Pancreas (tissue), 10 donors: ENCODE data around the gene LTB4R2. TPM values are rescaled to one million over a fixed set of nuclear protein-coding genes. Genes with fewer than 3 reads are reported as not detected.
"Not testable (repeated sequence)": the region's sequence is repeated elsewhere in the genome, so short reads cannot be mapped to it uniquely, and the experiment has no call there.

Source experiments
- ATAC-seq, 4 donors: fragments of 200-7000 bp; cut with Tn5 transposase; one replicate each; pipeline versions ENCODE4 v1.8.0 to v1.9.1; 2020; ENCODE audit warnings: mild to moderate bottlenecking in 4 of 4, moderate library complexity in 4 of 4
- DNase-seq, 6 donors: peaks; one replicate each; pipeline ENCODE4 v3.0.0-alpha.2; 2020
- FAIRE-seq: peaks from 2 replicates; lab custom pipeline; 2012; peaks lifted over from hg19 to GRCh38; lab: Jason Lieb, UNC
- H3K27ac ChIP-seq, 4 donors: fragments of 200-600 bp; sonication (generic); 1 replicate in 3 of 4; 2 replicates in 1 of 4; pipeline versions ENCODE4 v1.5.0 to v1.8.0; 2020
- H3K27me3 ChIP-seq, 4 donors: fragments of 200-600 bp; one replicate each; pipeline ENCODE4 v1.8.0; 2021
- H3K36me3 ChIP-seq, 3 donors: fragments of 200-600 bp; sonication (generic) in 1 of 3; one replicate each; pipeline versions ENCODE4 v1.5.0 to v1.8.0; 2020 to 2021
- H3K4me1 ChIP-seq, 3 donors: fragments of 200-600 bp; one replicate each; pipeline ENCODE4 v1.8.0; 2021
- H3K4me3 ChIP-seq, 4 donors: fragments of 200-600 bp; sonication (generic) in 2 of 4; one replicate each; pipeline versions ENCODE4 v1.5.0 to v1.8.0; 2020 to 2021
- H3K9me3 ChIP-seq, 4 donors: fragments of 200-600 bp; one replicate each; pipeline ENCODE4 v1.8.0; 2021
- WGBS, 2 donors: extraction: QIAGEN DNeasy Blood & Tissue Kit; methylation state at CpG; one replicate each; pipeline ENCODE4 v1.1.7; 2013; 5-methylcytosine and 5-hydroxymethylcytosine counted together
- intact Hi-C, 3 donors: fragments of 100-400 bp; cut with DNase I; formaldehyde crosslinking; loops; one replicate each; pipeline versions ENCODE4 v1.11.1 to v1.14.2; 2022
- polyA plus RNA-seq, 2 donors: library from polyadenylated mRNA; stranded (reverse); fragments of 200-250 nt; gene quantifications; one replicate each; pipeline ENCODE4 v1.2.3, GENCODE V29; 2013
- total RNA-seq, 6 donors: library from RNA; stranded (reverse); fragmentation: NEBNext Ultra II Directional in 4 of 6; extraction: Animal tissue kit (Norgen Biotek cat#: 25700) in 4 of 6; gene quantifications; one replicate each; pipeline versions ENCODE4 v1.2.1 to v1.2.4, GENCODE V29; 2021 to 2023
- TF ChIP-seq, protein P1 (sequence below), 4 donors: fragments of 200-600 bp; sonication (generic) in 3 of 4; IDR thresholded peaks; one replicate each; pipeline versions ENCODE4 v1.5.0 to v1.8.0; 2021; ENCODE audit warnings: antibody characterized with exemption in 4 of 4
- donor health status: healthy with polysubstance abuse.
- donor health status: DM: no; HTN: no; CAD: no; lungs with moderate emphysema.
- donor health status: DM: no; HTN: no; CAD: no.
- donor health status: control.
- donor health status: control.
- donor health status: Bipolar disorder and iron deficiency.
- donor health status: DM: yes; HTN: yes; CAD: no.
- donor health status: DM: no; HTN: no; CAD: no.
- donor health status: DM: no; HTN: no; CAD: no.
- donor health status: DM: yes; HTN: yes; CAD: no.

LTB4R2 gene
- total and polyA plus RNA-seq, 8 donors: 0.73 to 3.1 (median 2.2) TPM

DNA sequence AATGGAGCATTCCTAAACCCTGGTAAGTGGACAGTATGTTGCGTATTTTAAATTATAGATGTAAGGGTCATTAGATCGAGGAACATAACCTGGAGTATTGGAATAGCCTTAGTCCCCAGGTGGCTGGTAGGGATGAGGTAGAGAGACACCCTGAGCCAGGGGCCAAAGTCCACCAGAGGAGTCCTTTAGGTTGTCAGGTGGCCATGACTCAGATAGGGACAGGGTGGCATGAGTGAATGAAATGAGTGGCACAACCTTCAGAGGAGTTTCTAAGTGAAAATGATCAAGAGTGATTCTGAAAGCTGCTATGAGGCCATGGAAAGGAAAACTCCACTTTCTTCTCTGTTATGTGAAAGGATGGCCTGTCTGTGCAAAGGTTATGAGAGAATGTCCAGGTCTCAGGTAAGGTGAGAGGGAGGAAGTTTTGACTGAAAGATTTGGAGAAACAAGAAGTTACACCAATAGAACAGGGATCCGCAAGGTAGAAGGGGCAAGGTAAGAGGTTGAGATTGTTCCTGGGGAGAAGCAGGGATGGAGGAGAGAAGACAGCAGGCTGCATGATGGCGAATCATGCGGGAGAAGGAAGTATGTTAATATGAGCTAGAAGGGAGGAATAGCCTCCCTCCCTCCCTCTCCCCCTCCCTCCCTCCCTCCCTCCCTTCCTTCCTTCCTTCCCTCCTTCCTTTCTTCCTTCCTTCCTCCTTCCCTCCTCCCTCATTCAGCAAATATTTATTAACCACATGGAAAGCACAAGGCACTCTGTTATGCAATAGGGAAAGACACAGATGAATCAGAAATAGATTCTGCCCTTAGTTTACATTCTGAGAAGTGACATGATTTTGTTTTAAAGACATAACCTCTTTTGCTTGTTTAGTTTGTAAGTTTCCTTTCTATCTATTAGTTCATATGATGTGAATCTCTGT lies 43.9 kb downstream of the LTB4R2 start:
- intact Hi-C loops: no loop called here
- TF ChIP-seq, protein P1, sequence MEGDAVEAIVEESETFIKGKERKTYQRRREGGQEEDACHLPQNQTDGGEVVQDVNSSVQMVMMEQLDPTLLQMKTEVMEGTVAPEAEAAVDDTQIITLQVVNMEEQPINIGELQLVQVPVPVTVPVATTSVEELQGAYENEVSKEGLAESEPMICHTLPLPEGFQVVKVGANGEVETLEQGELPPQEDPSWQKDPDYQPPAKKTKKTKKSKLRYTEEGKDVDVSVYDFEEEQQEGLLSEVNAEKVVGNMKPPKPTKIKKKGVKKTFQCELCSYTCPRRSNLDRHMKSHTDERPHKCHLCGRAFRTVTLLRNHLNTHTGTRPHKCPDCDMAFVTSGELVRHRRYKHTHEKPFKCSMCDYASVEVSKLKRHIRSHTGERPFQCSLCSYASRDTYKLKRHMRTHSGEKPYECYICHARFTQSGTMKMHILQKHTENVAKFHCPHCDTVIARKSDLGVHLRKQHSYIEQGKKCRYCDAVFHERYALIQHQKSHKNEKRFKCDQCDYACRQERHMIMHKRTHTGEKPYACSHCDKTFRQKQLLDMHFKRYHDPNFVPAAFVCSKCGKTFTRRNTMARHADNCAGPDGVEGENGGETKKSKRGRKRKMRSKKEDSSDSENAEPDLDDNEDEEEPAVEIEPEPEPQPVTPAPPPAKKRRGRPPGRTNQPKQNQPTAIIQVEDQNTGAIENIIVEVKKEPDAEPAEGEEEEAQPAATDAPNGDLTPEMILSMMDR (IDR thresholded peaks at IDR 0.05): no peak
- Histone ChIP-seq H3K9me3 (no peaks in the 10 kb centered on the region), H3K4me3 (no peak overlapping the region), H3K27me3 (no peaks in the 10 kb centered on the region), H3K36me3 (no peaks in the 10 kb centered on the region), H3K4me1 (no peaks in the 10 kb centered on the region), H3K27ac (no peak overlapping the region)
- WGBS, 2 donors: 56 to 82% methylated on average over 4 to 5 of the region's 5 CpGs
- ATAC-seq (peak in 3 of 4 donors; percentile 38 to 80 (median 72)), FAIRE-seq (no peak), DNase-seq (peak in 1 of 6 donors; percentile 31)

DNA sequence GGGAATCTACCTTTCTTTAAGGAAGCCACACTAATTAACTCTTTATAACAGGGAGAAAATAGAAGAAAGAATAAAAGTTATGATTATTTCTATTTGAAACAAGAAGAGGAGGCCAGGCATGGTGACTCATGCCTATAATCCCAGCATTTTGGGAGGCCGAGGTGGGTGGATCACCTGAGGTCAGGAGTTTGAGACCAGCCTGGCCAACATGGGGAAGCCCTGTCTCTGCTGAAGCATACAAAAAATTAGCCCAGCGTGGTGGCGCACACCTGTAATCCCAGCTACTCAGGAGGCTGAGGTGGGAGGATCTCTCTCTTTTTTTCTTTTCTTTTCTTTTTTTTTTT lies 44.5 kb downstream of the LTB4R2 start:
- FAIRE-seq, H3K27ac ChIP-seq, ATAC-seq, intact Hi-C loops, H3K4me1 ChIP-seq, H3K4me3 ChIP-seq, H3K9me3 ChIP-seq, DNase-seq, H3K27me3 ChIP-seq, H3K36me3 ChIP-seq: not testable (repeated sequence)
- WGBS, 2 donors: 84 to 92% methylated on average over 3 of the region's 3 CpGs

DNA sequence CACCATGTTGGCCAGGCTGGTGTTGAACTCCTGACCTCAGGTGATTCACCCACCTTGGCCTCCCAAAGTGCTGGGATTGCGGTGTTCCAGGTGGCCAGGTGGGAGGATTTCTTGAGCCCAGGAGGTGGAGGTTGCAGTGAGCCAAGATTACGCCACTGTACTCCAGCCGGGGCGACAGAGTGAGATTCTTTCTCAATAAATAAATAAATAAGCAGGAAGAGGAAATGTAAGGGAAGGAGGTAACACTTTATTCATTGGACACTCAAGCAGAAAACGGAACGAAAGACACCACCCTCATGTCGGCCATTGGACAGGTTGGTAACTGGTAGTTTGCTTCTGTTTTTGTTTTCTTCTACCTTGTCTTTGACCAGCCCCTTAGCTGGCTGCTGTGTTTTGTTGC lies 45.1 kb downstream of the LTB4R2 start:
- ATAC-seq (no peak), DNase-seq (no peak), FAIRE-seq (no peak)
- Histone ChIP-seq H3K4me1 (no peaks in the 10 kb centered on the region), H3K27me3 (no peaks in the 10 kb centered on the region), H3K4me3 (no peak overlapping the region), H3K9me3 (no peaks in the 10 kb centered on the region), H3K36me3 (no peaks in the 10 kb centered on the region), H3K27ac (no peak overlapping the region)
- TF ChIP-seq, protein P1 (IDR thresholded peaks at IDR 0.05): no peak
- WGBS, 2 donors: 85 to 93% methylated on average over 7 of the region's 7 CpGs
- intact Hi-C loops: no loop called here

DNA sequence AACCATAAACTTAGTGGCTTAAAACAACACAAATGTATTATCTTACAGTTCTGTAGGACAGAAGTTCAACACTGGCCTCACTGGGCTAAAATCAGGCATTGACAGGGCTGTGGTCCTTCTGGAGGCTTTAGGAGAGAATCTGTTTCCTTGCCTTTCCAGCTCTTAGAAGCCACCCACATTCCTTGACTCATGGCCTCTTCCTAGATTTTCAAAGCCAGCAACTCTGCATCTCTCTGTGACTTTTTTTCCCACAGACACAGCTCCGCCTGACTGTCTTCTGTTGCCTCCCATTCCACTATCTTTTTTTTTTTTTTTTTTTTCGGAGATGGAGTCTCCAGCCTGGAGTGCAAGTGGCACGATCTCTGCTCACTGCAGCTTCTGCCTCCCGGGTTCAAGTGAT lies 46.3 kb downstream of the LTB4R2 start:
- DNase-seq: no peak
- Histone ChIP-seq H3K4me1 (no peaks in the 10 kb centered on the region), H3K4me3 (no peak overlapping the region), H3K27me3 (no peaks in the 10 kb centered on the region), H3K9me3 (no peaks in the 10 kb centered on the region), H3K36me3 (no peaks in the 10 kb centered on the region), H3K27ac (no peak overlapping the region)
- no peak for ATAC-seq
- no peak for FAIRE-seq
- TF ChIP-seq, protein P1 (IDR thresholded peaks at IDR 0.05): no peak
- 79 to 80% methylated on average over 4 of the region's 4 CpGs for WGBS, 2 donors
- intact Hi-C loops: no loop called here

- H3K9me3 ChIP-seq: no peaks in the 10 kb centered on the region
- intact Hi-C loops: no loop called here
- DNase-seq: no peak
- H3K27ac ChIP-seq: no peak overlapping the region
- H3K4me1 ChIP-seq: peaks cover 0 to 2% (median 0%) of the 10 kb centered on the region in 3 donors
- no peak for ATAC-seq
- WGBS, 2 donors: 88 to 96% methylated on average over 3 of the region's 3 CpGs
- H3K4me3 ChIP-seq: no peak overlapping the region
- no peaks in the 10 kb centered on the region for H3K36me3 ChIP-seq
- TF ChIP-seq, protein P1 (IDR thresholded peaks at IDR 0.05): no peak
- H3K27me3 ChIP-seq: no peaks in the 10 kb centered on the region
- FAIRE-seq: no peak
These were observed 50.3 kb downstream of the LTB4R2 start for GRCh38 chr14:24360281-24360680.
